ENCODE measurements around the gene C22orf39. TPM values are rescaled to one million over a fixed set of nuclear protein-coding genes. Genes with fewer than 3 reads are reported as not detected.

C22orf39 gene
- total RNA-seq, 1 experiment from 2014 or later: 19.3 TPM

DNA sequence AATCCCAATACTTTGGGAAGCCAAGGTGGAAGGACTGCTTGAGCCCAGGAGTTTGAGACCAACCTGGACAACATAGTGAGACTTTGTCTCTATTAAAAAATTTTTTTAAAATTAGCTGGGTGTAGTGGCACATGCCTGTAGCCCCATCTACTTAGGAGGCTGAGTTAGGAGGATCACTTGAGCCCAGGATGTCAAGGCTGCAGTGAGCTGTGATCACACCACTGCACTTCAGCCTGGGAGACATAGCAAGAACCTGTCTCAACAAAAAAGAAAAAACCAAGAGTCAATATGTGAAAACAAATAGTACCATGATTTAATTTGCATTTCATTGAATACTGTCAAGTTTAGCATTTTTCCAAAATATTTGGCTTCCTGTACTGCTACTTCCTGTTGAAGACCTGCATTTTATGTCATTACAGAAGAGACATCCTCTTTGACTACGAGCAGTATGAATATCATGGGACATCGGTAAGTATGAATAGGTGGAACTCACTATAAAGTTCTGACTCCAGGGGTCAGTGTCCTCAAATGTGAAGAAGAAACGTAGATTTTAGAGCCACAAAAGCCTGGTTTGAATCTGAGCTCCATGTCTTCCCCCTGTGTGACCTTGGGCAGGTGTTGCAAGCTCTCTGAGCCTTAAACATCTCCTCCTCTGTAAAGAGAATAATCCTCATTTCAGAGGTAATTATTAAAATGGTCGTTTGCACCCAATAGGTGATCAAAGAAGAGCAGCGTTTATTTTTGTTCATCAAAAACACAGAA is 48.2 kb upstream of the C22orf39 start:
- Mint-ChIP-seq H3K36me3 (ENCODE audit: insufficient read depth in 1 of 3, low read depth in 3 of 3) (peaks cover 5 to 80% (median 54%) of the 10 kb centered on the region in 3 experiments), H3K9me3 (no peaks in the 10 kb centered on the region), H3K27me3 (ENCODE audit: low read depth) (no peaks in the 10 kb centered on the region), H3K27ac (no peak overlapping the region), H3K4me3 (no peak overlapping the region), H3K4me1 (no peaks in the 10 kb centered on the region)
- Histone ChIP-seq H3T11ph (ENCODE audit: low read length) (no peak overlapping the region), H2BK5ac (ENCODE audit: insufficient read length, low read length) (no peak overlapping the region), H3K27ac (ENCODE audit: insufficient read length, low read depth, low read length) (no peak overlapping the region), H4K91ac (ENCODE audit: insufficient read length, low read depth, low read length) (no peak overlapping the region), H2BK20ac (ENCODE audit: low read depth, low read length, poor library complexity, severe bottlenecking) (no peak overlapping the region), H3K4me1 (ENCODE audit: insufficient read depth, low read length) (no peaks in the 10 kb centered on the region), H3K23ac (ENCODE audit: insufficient read length, low read depth, low read length) (no peak overlapping the region), H3K23me2 (ENCODE audit: insufficient read length, low read depth, low read length, poor library complexity, severe bottlenecking) (no peaks in the 10 kb centered on the region), H3K79me2 (ENCODE audit: insufficient read depth, low read length) (no peaks in the 10 kb centered on the region), H4K8ac (replicated peaks; ENCODE audit: insufficient read length, low read depth, low read length) (no peak overlapping the region), H3K9ac (ENCODE audit: extremely low read depth, insufficient read length, low read length) (no peak overlapping the region), H2BK120ac (ENCODE audit: low read depth, low read length, poor library complexity, severe bottlenecking) (no peak overlapping the region), H4K5ac (ENCODE audit: insufficient read length, low read depth, low read length) (no peak overlapping the region), H4K20me1 (ENCODE audit: control insufficient read depth, insufficient read depth, insufficient read length) (no peaks in the 10 kb centered on the region), H3K56ac (ENCODE audit: insufficient read length, low read depth, low read length) (no peak overlapping the region), H3K4me2 (ENCODE audit: insufficient read depth, insufficient read length, low read length) (no peak overlapping the region), H3K79me1 (ENCODE audit: insufficient read depth, low read depth, low read length, poor library complexity, severe bottlenecking) (no peaks in the 10 kb centered on the region), H2AK5ac (ENCODE audit: insufficient read length, low read length) (no peak overlapping the region), H2AFZ (ENCODE audit: low read length) (no peak overlapping the region), H2BK12ac (ENCODE audit: insufficient read length, low read depth, low read length) (no peak overlapping the region), H3K27me3 (ENCODE audit: insufficient read depth, low read length) (no peaks in the 10 kb centered on the region), H3K18ac (ENCODE audit: insufficient read length, low read depth, low read length) (no peak overlapping the region), H2BK15ac (ENCODE audit: low read depth, low read length) (no peak overlapping the region), H3K9me3 (ENCODE audit: control insufficient read depth, low read depth, low read length) (no peaks in the 10 kb centered on the region), H3K4ac (ENCODE audit: low read depth, low read length) (no peak overlapping the region), H3K14ac (ENCODE audit: insufficient read depth, low read length) (no peak overlapping the region)
- TF ChIP-seq, protein P1, sequence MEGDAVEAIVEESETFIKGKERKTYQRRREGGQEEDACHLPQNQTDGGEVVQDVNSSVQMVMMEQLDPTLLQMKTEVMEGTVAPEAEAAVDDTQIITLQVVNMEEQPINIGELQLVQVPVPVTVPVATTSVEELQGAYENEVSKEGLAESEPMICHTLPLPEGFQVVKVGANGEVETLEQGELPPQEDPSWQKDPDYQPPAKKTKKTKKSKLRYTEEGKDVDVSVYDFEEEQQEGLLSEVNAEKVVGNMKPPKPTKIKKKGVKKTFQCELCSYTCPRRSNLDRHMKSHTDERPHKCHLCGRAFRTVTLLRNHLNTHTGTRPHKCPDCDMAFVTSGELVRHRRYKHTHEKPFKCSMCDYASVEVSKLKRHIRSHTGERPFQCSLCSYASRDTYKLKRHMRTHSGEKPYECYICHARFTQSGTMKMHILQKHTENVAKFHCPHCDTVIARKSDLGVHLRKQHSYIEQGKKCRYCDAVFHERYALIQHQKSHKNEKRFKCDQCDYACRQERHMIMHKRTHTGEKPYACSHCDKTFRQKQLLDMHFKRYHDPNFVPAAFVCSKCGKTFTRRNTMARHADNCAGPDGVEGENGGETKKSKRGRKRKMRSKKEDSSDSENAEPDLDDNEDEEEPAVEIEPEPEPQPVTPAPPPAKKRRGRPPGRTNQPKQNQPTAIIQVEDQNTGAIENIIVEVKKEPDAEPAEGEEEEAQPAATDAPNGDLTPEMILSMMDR (conservative IDR thresholded peaks at IDR 0.05): peak; percentile 40; the same call in 2 of the 3 replicates
- no peak for DNase-seq
- no CpG with 5 or more reads among the region's 5 CpGs for WGBS (ENCODE audit: extremely low coverage, insufficient read length, low lambda C conversion rate)

All from H9 (cell line).